Lung (tissue), 12 donors: ENCODE data around the gene NOSTRIN. TPM values are rescaled to one million over a fixed set of nuclear protein-coding genes. Genes with fewer than 3 reads are reported as not detected.

ENCODE experiments used
- ATAC-seq: fragments of 200-7000 bp; cut with Tn5 transposase; one replicate; pipeline ENCODE4 v1.9.1; 2020; ENCODE audit warnings: moderate number of reproducible peaks; ENCODE audit not compliant: insufficient read depth, low FRiP score
- DNase-seq, 3 donors: peaks; one replicate each; pipeline ENCODE4 v3.0.0-alpha.2; 2013 to 2017
- H3K27ac ChIP-seq, 2 donors: one replicate each; pipeline ENCODE4 v1.5.1; 2013; ENCODE audit warnings: mild to moderate bottlenecking in 2 of 2, moderate library complexity in 2 of 2, control low read depth in 1 of 2, inconsistent platforms in 1 of 2, low read depth in 1 of 2, low read length in 1 of 2
- H3K27me3 ChIP-seq, 3 donors: one replicate each; pipeline ENCODE4 v1.5.1; 2013; ENCODE audit warnings: low read length in 2 of 3; ENCODE audit not compliant: control insufficient read depth in 3 of 3, insufficient read depth in 3 of 3
- H3K36me3 ChIP-seq, 4 donors: one replicate each; pipeline ENCODE4 v1.5.1; 2013; ENCODE audit warnings: low read length in 4 of 4, mild to moderate bottlenecking in 1 of 4, moderate library complexity in 1 of 4; ENCODE audit not compliant: control insufficient read depth in 4 of 4, insufficient read depth in 4 of 4
- H3K4me1 ChIP-seq, 5 donors: one replicate each; pipeline ENCODE4 v1.5.1; 2013; ENCODE audit warnings: low read length in 5 of 5, mild to moderate bottlenecking in 2 of 5, moderate library complexity in 1 of 5; ENCODE audit not compliant: control insufficient read depth in 5 of 5, insufficient read depth in 5 of 5
- H3K4me3 ChIP-seq: one replicate; pipeline ENCODE4 v1.5.1; 2013; ENCODE audit warnings: mild to moderate bottlenecking, control low read depth, moderate library complexity
- H3K9ac ChIP-seq, 2 donors: one replicate each; pipeline ENCODE4 v1.5.1; 2013; ENCODE audit warnings: low read length in 2 of 2, control low read depth in 1 of 2; ENCODE audit not compliant: insufficient read depth in 1 of 2
- H3K9me3 ChIP-seq, 4 donors: one replicate each; pipeline ENCODE4 v1.5.1; 2013; ENCODE audit warnings: low read length in 3 of 4, mild to moderate bottlenecking in 1 of 4, moderate library complexity in 1 of 4; ENCODE audit not compliant: control insufficient read depth in 4 of 4, insufficient read depth in 3 of 4
- CTCF ChIP-seq: IDR thresholded peaks from 2 replicates; pipeline ENCODE4 v1.5.1; 2012; ENCODE audit warnings: mild to moderate bottlenecking; ENCODE audit errors: control extremely low read depth, extremely low read depth
- WGBS, 2 donors: extraction: QIAGEN DNeasy Blood & Tissue Kit; methylation state at CpG; one replicate each; pipeline ENCODE4 v1.1.7; 2013; 5-methylcytosine and 5-hydroxymethylcytosine counted together
- polyA plus RNA-seq, 2 donors: library from polyadenylated mRNA; stranded (reverse); fragments of 200-250 nt; gene quantifications; one replicate each; pipeline ENCODE4 v1.2.1, GENCODE V29; 2013
- total RNA-seq, 2 donors: library from RNA; depleted of rRNA in 1 of 2; stranded (reverse); fragments of >200 nt in 1 of 2; gene quantifications; one replicate each; pipeline ENCODE4 v1.2.1, GENCODE V29; 2014 to 2021
- donor health status: control.
- donor health status: control.
- donor health status: Bipolar disorder and iron deficiency.
- donor health status: healthy.
- donor health status: DM: yes; HTN: yes; CAD: no.

Gene NOSTRIN
- total and polyA plus RNA-seq, 4 donors, result 15.5 to 57.5 (median 33.7) TPM

- no peak within 1 kb of the TSS for H3K4me3 ChIP-seq
- no peak within 1 kb of the TSS for H3K27ac ChIP-seq
- TF ChIP-seq CTCF, result no peak
- H3K9ac ChIP-seq, result no peak within 1 kb of the TSS
- WGBS, 2 donors, result 73 to 80% methylated on average over 5 of the region's 5 CpGs
- DNase-seq, result no peak
- H3K4me1 ChIP-seq, result no peaks in the 10 kb centered on the region
- H3K36me3 ChIP-seq, result no peaks in the 10 kb centered on the region
- no peak for ATAC-seq
- no peaks in the 10 kb centered on the region for H3K9me3 ChIP-seq
- H3K27me3 ChIP-seq, result no peaks in the 10 kb centered on the region
Measured at GRCh38 chr2:168901003-168901402, 98.6 kb downstream of the NOSTRIN start, which contains the start of gene G6PC2. Gene G6PC2 (plus strand): TSS chr2:168901291. CDS start chr2:168901332, 41 bp downstream.

DNA sequence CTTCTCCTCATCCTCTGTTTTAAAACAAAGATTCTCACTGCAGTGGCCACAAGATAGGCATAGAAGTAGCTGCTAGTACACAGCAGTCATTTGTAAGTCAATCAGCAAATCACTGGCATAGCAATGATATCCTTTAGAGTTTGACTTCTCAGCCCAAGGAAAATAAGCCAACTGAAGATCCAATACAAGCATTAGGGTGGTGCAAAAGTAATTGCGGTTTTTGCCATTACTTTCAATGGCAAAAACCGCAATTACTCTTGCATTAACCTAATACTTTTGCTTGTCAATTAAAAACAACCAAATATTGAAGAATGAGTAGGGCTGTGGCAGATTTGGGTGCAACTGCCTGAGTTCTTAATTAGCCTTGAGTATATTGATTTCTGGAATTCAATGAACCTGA is 101.5 kb downstream of the NOSTRIN start:
- Histone ChIP-seq H3K36me3 (no peaks in the 10 kb centered on the region), H3K9ac (no peak overlapping the region), H3K27ac (no peak overlapping the region), H3K4me3 (no peak overlapping the region), H3K4me1 (no peaks in the 10 kb centered on the region), H3K9me3 (no peaks in the 10 kb centered on the region), H3K27me3 (no peaks in the 10 kb centered on the region)
- no peak for TF ChIP-seq CTCF
- ATAC-seq (no peak), DNase-seq (no peak)
- 93 to 96% methylated on average over 2 of the region's 2 CpGs for WGBS, 2 donors

DNA sequence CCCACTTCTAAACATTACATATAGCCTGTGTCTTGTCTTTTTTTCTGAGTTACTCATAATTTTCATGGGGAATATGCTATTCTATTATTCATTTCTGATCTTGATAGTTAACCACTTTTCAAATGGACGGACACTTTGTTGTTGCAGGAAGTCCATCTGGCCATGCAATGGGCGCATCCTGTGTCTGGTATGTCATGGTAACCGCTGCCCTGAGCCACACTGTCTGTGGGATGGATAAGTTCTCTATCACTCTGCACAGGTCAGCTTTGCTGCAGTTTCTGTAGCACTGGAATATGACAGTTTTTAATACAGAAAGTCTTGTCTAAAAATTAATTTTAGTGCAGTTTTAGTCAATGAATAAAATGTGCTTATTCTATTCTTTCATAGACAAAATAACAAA is 101.9 kb downstream of the NOSTRIN start:
- WGBS, 2 donors, result 86 to 94% methylated on average over 3 of the region's 3 CpGs
- Histone ChIP-seq H3K9ac (no peak overlapping the region), H3K27me3 (no peaks in the 10 kb centered on the region), H3K4me3 (no peak overlapping the region), H3K4me1 (no peaks in the 10 kb centered on the region), H3K9me3 (no peaks in the 10 kb centered on the region), H3K27ac (no peak overlapping the region), H3K36me3 (no peaks in the 10 kb centered on the region)
- ATAC-seq (no peak), DNase-seq (no peak)
- no peak for TF ChIP-seq CTCF

GRCh38 chr2:168907940-168908662 is 105.7 kb downstream of the NOSTRIN start:
- ATAC-seq (no peak), DNase-seq (no peak)
- Histone ChIP-seq H3K36me3 (no peaks in the 10 kb centered on the region), H3K9me3 (no peaks in the 10 kb centered on the region), H3K27me3 (peaks cover 0 to 8% (median 6%) of the 10 kb centered on the region in 3 donors), H3K4me1 (no peaks in the 10 kb centered on the region), H3K9ac (no peak overlapping the region), H3K27ac (no peak overlapping the region), H3K4me3 (no peak overlapping the region)
- no peak for TF ChIP-seq CTCF
- 89 to 93% methylated on average over 8 of the region's 8 CpGs for WGBS, 2 donors
